ENCODE measurements around the gene TSPAN3.

TSPAN3 gene

DNA sequence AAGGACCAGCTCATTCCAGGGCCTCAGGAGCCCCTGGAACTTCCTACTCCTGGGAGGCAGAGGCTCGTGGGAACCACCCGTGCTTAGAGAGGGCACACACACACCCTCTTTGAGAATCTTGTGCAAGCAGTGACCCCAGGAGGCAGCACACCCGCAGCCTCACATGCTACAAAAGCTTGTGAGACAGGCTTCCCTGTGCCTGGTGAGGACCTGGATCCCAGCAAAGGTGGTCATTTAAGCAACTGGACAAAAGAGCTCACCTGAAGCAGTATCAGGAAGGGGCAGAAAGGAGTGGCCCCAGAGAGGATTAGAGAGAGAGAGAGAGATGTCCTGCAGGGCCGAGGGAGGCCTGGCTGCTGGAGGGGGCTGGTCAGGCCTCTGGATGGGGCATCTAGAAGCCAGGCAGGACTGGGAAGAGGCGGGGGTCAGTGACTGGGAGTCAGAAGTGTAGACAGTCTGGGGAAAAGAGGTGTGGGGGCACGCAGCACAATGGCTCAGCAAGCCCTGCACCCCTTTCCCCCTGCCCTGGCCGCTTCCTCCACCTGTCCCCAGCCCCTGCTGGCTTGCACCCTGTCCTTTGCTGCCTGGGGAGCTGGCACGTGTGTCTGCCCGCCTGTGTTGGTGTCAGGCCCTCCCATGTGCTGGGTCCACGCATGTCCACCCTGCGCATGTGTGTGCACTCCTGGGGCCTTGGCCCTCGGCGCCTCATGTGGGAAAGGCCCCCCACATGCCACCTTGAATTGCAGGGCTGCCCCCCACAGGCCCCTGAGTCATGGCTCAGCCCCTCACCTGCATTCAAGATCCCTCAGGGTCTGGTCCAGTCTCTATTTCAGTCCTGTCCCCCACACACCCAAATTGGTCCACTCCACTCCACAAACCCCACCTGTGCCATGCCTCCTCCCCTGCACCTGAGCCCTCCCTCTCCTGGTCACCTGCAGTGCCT, 36.9 kb downstream of the TSPAN3 start:
- no peak for DNase-seq (ENCODE audit: low read depth in 2 of 2)

DNA sequence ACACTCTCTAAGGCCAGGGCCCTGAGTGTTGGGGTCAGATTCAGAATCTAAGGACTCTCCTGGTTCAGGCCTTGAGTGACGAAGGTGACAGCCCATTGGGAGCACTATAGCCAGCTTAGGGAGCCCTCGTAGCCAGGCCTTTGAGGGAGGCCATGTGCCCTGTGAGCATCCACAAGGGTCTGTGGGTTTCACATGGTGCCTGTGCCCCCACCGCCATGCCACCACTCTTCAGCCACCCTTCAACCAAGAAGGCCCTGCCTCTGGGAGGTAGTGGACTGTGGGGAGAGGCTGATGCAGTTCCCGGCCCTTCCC, 37.5 kb downstream of the TSPAN3 start:
- DNase-seq (ENCODE audit: low read depth in 2 of 2): no peak

DNA sequence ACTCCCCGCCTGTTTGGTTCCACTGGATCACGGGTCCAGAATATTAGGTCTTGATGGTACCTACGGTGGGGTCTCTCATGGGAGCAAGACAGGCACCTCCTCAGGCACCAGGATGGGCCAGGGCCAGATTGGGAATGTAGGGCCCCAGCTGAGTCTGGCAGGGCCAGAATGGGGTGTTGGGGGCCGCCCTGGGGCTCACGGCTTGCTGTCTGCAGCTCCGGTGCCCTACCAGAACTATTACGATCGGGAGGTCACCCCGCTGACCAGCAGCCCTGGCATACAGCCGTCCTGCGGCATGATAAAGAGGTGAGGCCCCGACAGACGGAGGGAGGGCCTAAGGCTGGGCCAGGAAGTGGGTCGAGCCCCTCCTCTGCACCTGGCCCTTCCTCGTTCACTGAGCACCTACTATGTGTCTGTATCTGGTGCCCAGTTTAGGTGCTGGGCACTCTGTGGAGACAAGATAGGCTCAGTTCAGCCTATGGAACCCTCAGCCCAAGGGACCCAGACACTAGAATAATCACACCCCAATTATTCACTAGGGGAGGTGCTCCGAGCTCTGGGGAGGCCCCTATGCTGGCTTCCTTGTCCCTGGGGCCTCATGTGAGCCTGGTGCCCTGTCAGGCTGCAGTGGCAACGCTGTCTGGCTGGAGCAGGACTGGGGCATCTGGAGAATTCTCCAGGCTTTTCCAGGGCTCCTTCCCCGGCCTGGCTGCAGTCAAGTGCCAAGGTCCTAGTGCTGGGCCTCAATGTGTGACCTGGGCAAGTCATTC, 38.1 kb downstream of the TSPAN3 start:
- no peak for DNase-seq (ENCODE audit: low read depth in 2 of 2)

DNA sequence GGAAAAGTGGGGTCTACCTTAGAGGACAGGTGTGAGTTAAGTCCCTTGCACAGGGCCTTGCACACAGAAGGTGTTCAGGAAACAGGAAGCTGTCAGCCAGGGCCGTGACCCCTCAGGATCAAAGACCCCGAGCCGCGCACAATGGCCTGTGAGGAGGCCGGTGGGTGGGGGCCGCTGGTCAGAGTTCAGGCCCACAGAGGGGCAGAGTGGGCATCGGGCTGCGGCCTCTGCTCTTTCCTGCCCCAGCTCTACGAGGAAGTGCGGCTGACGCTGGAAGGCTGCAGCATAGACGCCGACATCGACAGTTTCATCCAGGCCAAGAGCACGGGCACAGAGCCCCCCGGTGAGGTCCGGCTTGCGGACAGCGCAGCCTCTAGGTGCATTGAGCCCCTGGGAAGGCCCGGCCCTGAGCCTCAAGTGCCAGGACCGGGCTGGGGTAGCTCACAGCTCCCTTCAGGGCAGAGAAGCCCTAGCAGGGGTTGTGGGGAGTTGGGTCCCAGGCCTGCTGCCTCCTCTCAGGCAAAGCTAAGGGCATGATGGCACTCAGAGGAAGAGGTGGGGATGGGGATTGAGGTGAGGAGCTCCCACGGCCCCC, 38.8 kb downstream of the TSPAN3 start:
- no peak for DNase-seq (ENCODE audit: low read depth in 2 of 2)

DNA sequence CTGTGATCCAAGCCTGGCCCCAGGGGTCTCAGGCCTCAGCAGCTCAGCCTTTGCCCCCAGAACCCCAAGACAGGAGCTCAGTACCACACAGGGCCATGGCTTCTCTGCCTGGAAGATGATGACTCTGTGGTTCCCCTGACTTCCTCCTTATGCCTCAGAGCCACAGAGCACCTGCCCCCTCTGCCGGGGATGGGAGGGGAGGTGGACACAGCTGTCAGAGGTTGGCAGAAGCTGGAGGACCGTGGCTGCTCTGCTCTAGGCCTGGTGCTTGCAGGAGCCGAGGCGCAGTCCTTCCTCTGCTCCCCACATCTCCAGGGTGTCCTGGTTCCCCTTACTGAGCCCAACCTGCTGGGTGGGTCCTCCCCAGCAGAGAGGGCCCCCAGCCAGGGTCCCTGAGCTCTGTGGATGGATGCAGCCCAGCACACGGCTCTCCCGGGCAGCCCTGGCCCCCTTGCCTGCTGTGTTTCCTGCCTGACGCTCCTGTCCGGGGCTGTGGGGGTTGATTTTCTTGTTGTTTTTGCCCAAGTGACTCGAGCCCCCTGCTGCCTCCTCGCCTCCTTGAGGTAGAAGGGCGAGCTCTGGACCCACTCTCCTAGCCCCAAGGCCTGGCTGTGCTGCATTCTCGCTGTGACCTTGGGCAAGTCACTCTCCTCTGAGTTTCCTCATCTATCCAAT, 39.4 kb downstream of the TSPAN3 start:
- DNase-seq (ENCODE audit: low read depth in 2 of 2): no peak

DNA sequence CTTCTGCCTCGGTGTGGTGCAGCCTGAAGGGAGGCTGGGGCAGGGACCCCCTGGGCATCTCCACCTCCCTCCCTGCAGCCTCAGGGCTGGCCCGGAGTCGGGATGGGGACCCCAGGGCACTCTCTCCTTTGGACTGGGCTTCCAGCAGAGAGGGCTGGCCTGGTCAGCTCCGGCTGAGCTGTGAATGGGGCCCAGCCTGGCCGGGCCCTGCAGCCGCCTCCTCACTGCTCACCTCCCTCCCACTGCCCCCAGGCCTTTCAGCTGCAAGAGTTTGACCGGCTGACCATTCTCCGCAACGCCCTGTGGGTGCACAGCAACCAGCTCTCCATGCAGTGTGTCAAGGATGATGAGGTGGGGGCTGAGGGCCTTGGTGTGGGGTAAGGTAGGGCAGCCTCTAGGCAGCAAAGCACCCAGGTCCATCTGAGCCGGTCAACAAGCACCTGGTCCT, 40.0 kb downstream of the TSPAN3 start:
- DNase-seq (ENCODE audit: low read depth in 2 of 2): no peak

DNA sequence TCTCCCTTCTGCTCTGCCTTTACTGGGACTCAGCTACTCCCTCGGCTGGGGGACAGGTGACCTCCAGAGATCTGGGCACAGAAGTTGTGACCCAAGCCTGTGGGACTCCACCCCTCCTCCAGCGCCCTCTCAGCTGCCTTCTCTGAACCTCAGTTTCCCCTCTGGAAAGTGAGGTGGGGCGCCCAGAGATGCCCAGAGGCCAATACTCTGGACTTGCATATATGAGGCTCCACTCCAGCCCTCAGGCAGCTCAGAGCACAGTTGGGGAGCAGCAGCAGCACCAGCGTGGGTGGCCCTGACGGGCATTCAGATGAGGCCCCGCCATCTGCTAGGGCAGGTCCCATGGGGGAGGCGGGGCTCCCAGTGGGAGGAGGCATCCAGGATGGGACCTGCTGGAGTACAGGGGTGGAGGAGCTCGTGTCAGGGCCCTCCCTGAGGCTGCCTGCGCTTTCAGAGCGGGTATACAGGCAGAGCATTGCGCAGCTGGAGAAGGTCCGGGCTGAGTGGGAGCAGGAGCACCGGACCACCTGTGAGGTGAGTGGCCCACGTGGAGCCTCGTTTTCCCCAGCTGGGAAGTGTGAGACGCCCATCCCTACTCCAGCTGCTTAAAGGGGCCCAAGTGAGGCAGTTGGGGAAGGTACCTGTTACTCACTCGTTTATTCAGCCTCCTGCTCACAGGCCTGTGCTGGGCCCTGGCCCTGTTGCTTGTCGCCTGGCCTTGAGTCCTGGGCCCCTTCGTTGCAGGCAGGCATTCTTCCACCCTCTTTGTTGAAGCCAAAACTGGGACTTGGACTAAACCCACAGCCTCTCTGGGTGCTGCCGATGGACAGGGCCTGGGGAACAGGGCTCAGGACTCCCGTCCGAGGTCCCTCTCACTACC, 40.6 kb downstream of the TSPAN3 start:
- no peak for DNase-seq (ENCODE audit: low read depth in 2 of 2)

DNA sequence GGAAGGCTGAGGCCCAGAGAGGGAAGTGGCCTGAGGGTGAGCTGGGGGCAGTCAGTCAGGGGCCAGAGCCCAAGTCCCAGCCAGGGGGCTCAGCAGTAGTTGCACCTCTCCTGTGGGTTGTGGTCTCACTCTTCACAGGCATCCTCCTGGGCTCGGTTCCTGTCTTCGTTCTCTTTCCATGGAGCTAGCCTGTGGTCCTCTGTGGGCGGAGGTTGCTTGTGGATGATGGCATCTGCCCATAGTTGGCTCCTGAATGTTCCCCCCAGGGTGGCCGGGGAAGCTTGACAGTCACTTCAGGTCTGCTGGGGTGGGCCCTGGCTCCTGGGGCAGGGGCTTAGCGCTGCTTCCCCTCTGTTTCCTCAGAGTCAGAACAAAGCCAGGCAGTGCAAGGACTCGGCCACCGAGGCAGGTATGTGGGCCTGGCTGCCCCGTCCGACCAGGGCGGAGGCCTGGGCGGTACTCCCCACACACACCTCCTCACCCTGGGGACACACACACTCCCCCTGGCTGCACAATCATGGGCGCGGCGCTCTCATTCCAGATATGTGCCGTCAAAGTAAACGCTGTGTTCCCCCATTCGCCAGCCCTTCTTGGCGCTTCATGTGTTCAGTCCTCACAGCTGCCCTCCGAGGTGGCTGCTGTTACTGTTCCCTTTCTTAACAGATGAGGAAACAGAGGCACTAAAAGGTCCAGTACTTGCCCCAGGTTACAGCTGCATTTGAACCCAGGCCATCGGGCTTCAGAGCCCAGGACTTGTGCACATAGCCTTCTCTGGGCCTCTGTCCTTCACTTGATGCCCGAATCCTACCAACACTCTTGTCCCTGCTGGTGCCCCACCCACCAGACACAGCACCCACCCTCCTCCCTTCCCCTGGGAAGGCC, 41.5 kb downstream of the TSPAN3 start:
- DNase-seq (ENCODE audit: low read depth in 2 of 2): no peak

DNA sequence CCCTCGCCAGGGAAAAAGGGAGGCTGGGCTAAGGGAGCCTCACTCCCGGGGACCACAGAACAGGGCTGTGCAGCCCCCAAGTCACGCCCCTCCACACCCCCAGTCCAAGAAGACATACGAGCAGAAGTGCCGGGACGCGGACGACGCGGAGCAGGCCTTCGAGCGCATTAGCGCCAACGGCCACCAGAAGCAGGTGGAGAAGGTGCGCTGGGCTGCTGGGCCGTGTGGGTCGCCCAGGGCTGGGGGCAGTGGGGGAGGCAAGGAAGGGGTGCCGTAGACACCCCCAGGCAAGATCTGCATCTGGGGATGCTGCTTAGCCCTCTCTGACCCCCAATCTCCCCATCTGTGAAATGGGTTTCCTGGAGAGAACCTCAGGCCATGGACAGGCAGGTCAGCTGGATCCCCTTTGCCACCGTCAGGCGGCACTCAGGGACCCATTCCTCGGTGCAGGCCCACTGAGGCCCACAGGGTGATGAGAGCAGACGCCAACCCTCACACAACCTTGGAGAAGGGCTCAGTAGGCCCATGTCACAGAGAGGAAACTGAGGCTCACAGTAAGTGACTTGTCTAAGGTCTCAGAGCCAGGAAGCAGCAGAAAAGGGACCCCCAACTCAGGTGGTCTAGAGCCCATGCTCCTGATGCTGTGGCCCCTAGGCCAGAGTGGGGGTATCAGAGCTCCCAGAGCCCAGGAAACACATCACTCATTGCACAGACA, 42.3 kb downstream of the TSPAN3 start:
- DNase-seq (ENCODE audit: low read depth in 2 of 2): no peak

DNA sequence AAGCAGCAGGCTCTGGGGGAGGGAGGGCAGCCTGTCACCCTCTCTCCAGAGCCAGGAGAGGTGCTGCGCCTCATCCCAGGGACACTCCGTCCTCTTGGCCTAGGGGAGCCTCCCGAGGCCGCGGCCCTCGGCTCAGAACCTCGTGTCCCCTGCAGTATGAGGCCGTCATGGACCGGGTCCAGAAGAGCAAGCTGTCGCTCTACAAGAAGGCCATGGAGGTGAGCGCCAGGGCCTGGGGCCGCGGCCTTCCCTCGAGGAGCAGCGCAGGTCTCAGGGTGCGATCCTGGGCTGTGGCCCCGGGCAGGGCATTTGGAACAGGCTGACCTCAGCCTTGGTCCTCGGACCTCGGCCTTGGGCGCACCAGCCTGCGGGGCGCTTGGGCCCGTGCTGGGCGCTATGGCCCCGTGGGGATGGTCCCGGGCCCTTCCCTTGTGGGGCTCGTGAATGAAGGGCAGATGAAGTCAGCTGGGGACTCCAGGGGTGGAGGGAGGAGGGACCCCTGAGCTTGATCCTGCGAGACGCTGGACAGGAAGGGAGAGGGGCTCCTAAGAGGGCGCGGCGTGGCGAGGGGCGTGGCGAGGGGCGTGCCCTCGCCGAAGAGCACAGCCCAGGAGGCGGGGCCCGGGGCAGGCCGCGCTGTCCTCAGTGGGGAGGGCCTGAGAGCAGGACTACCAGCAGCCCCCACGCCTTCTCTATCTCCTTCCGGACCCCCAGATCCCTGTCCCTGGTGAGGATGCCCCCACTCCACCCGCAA, 43.0 kb downstream of the TSPAN3 start:
- DNase-seq (ENCODE audit: low read depth in 2 of 2): no peak

DNA sequence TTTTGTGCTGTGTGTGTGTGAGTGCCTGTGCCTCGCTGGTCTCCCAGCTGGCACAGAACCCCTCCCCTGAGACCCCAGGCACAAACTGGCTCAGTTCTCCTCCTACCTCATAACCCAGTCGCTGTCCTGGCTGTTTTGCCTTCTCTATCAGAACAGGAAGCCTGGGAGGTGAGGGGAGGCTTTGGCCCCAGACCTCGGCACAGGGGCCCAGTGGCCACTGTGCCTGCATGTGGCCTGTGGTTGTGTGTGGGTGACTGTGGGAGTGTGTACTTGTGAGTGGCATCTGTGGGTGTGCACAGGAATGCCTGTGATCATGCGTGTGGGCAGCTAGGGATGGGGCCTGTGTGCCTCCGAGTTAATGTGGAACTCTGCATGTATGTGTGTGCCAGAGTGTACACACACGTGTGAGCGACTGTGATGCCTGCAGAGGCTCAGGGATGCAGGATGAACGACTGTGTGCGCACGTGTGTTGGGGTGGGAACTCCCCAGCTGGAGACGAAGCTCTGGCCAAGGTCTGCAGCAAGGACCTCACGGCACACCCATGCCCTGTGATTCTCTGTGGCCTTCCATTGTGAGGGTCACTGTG, 43.7 kb downstream of the TSPAN3 start:
- no peak for DNase-seq (ENCODE audit: low read depth in 2 of 2)

DNA sequence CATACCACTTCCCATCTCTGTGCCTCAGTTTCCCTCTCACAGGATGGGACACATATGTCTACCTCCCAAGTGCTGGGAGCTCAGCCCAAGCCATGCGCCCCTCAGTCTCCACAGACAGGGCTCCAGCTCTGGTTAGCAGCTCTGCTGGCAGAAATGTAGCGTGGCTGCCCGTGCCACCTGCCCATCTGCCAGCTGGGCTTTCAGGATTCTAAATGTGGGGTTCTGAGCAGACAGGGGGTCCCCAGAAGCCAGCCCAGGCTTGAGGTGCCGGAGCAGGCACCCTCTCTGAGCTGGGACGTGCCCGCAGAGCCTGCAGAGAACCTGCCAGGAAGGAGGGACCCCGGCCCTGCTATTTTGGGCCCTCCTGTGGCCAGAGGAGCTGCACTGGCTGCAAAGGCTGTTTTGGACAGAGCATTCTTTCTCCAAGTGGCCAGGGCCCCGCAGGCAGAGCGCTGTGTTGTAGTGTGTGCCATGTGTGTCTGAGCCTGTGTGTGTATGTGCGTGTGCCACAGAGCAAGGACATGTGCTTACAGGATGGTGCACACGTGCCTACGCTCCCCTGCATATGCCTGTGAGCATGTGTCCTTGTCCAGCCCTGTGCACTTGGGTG, 44.3 kb downstream of the TSPAN3 start:
- no peak for DNase-seq (ENCODE audit: low read depth in 2 of 2)

DNA sequence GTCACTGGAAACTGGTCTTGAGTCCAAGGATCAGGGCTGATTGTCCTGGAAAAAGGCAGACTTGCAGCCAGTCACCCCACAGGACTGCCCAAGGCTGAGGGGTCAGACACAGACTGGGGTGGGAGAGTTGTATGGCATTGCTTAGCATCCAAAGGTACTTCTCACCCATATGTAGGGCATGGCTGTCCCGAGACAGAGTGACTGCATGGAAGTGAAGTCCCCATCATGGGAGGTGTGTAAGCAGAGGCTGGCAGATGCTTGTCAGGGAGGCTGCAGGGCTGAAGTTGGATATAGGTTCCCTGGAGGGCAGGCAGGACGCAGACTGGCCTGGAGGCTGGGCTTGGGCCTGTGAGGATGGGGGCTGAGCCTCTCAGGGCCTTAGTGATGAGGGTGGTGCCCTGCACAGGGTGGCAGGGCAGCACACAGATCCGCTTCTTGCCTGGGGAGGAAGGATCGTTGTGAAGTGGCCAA, 44.9 kb downstream of the TSPAN3 start:
- no peak for DNase-seq (ENCODE audit: low read depth in 2 of 2)

DNA sequence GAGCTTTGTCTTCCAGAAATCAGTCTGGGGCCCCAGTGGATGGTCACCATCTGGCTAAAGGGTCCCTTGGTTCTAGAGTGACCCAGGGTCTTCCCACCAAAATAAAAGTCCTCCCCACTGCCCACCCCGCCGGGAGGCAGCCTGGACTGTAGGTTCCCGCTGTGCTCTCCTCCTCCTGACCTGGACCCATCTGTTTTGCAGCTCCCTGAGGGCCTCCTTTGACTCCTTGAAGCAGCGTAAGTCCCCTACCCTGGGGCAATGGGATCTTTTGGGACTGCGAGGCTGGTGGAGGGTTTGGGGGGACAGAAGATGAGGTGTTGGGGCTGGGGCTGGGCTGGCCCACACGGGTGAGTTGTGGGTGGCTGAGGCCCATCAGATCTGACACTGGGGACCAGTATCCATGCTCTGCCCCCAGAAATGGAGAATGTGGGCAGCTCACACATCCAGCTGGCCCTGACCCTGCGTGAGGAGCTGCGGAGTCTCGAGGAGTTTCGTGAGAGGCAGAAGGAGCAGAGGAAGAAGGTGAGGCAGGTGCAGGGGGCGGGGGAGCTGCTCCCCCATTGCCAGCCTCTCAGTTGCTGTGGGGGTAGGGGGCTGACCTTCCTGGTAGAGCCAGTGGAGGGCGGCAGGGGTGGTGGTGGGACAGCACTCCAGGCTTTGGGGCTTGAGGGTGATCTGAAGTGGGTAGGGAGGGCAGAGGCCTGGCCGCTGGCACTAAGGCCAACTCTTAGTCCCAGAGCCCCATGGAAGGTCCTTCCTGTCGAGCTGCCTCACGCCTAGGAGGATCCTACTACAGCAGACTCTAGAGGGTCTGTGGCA, 45.6 kb downstream of the TSPAN3 start:
- no peak for DNase-seq (ENCODE audit: low read depth in 2 of 2)

DNA sequence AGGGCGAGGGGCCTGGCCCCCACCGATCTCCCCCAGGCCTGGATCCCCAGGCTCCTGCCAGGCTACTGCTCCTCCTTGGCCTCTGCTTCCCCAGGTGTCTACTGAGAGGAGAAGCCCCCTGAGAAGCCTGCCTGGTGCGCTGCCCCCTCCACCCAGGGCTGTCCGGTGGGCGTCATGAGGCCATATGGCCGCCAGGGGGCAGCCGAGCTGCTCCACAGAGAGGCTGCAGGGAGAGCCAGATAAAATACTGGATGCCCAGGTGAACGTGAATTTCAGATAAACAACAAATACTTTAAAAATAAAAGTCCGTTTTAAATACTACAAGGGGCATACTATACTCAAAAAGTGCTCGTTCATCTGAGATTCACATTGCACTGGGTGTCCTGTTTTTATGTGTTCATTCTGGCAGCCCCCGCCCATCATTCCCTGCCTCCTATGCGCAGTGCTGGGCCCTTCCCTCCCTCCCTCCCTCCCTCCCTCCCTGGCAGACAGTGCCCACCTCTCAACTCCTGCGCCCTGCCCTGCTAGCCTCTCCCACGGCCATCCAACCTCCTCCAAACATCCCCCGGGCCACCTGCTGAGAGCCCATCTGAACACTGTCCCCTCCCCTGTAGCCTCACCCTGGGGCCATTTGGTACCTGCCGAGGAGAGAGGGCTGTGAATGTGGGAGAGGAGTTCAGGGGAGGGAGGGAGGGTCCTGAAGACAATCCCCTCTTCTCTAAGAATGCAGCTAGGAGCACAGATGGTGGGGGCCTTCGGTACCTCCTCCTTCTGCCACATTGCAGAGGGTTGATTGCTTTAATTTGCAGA, 46.4 kb downstream of the TSPAN3 start:
- peak in 1 of 2 experiments; percentile 62 for DNase-seq (ENCODE audit: low read depth in 2 of 2)
